GM20431 (cell line): ENCODE measurements around the gene AGMO.

Experiments
- in situ Hi-C: fragments of 300-500 bp; cut with MseI, MboI; formaldehyde crosslinking; loops from one replicate; pipeline ENCODE4 v1.15.0; 2020; ENCODE audit warnings: low sequenced_read_pairs; ENCODE audit not compliant: unreplicated experiment

AGMO gene

DNA sequence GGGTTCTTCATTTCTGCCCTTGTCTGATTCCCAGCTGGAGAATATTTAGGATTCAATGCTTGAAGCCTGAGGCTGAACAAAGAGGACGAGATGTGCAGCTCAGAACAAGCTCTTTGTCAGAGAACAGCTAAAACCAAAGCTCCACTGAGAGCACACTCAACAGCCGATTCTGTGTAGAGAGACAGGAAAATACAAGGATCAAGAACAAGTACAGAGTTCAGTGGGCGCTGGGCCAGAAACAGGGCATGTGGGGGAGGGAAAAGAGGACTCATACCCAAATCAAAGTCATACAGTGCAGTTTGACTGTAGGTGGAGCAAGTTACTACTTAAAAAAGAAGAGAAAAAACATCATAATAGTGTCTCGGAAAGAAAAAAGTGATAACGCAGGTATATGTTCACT lies at the start of gene AGMO:
AGMO (minus strand) TSS at position 181 of the 400 bp plus-strand sequence.
- in situ Hi-C loops, result no loop called here

- in situ Hi-C loops, result no loop called here
Observed at GRCh38 chr7:15610503-15610902, 48.7 kb upstream of the AGMO start.

DNA sequence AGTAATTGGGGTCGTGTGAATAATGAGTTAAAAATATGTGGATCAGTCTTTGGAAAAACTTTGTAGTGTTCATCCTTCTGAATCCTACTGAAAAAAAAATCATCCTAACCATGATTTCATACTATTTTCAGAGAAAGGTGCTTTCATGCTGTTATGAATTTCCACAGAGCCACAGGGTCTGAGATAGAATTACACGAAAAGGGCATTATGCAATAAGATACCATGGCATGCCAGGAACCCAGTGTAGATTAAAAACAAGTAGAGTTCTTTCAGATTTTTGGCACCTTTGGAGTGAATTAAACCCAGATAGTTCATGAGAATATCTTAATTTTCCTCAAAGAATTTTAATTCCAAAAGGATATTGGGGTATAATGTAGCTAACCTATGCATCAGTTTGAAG lies 47.5 kb upstream of the AGMO start:
- in situ Hi-C loops, result no loop called here

- in situ Hi-C loops, result no loop called here
Observed at GRCh38 chr7:15607529-15608210, 45.9 kb upstream of the AGMO start.

- in situ Hi-C loops, result no loop called here
Observed at GRCh38 chr7:15606561-15606960, 44.7 kb upstream of the AGMO start.

DNA sequence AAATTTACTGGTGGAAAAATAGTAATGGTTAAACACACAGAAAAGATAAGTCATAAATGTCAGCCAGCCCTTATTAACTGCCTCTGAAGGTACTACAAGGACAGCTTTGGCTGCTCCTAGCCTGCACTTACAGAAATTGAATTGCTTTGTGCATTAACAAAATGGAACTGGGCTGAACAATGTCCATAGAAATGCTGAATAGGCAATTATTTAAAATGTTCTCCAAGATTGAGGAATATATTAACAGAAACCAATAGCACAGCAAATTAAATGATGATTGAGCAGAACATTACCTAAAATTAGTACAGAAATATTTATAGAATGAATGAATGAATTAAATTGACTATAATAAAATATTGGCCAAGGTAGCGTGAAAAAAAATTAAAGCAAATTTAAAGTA lies 42.4 kb upstream of the AGMO start:
- in situ Hi-C loops, result no loop called here

DNA sequence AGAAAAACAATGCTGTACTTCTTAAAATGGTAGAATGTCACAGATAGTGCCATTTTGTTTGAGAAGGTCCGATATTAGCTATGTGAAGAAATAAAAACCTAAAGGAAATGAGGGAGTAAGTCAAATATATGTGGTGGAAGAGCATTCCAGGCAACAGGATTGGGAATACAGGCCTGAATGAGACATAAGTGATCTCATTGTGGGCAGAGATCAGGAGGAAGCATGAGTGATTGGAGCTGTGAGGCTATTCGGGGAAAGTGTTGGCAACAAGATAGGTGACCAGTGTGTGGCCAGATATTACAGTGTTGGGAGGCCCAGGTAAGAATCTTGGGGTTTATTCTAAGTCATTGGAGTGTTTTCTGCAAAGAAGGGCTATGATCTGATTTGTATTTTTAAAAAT lies 41.3 kb upstream of the AGMO start:
- in situ Hi-C loops, result no loop called here

DNA sequence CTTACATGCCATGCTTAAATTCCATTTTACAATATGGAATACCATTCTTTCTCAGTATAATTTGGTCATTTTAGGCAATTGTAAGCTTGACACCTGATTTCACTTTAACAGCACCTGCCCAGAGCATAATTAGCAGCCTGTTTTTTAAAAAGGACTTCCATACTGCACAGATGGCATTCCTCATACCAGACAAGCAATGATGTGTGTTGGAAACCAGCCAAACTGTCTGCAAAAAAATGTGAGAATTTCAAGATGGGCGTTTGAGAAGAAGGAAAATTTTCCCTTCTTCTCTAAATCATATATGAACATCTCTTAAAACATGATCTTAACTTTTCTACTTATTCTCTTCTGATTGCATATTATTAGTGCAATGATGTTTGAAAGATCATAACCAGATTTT lies 40.4 kb upstream of the AGMO start:
- in situ Hi-C loops, result no loop called here

DNA sequence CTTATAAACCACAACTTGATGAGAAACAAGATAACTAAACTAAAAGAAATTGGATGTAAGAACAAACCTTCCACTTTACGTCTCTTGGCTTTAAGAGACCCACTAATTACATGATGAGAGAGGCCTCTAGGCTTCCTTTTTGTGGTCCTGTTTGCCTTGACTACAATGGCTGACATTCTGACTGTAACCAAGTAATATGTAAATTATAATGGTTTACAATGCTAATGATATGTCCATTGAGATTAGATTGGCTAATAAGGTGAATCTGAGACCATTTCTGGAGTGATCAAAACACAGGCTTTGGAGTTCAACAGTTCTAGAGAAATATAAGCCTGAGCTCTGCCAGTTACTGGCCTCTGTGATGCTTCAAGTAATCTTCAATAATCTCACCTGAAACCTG lies 39.4 kb upstream of the AGMO start:
- in situ Hi-C loops, result no loop called here

DNA sequence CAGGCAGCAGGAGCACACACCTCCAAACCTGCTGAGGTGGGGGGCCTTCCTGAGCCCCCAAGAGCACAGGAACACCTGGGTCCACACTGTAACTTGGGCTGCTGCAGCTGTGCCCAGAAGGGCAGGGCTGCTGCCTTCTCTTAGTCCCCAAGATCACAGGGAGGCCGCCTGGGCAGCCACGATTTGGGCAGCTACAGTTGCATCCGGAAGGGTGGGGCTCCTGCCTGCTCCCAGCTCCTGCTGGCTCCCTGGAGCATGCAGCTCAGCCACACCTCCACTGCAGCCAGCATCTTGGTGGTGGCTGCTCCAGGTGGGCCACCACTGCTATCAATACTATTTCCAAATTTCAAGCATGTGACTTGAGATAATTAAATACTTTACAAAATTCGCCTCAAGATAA lies 38.5 kb upstream of the AGMO start:
- in situ Hi-C loops, result no loop called here

DNA sequence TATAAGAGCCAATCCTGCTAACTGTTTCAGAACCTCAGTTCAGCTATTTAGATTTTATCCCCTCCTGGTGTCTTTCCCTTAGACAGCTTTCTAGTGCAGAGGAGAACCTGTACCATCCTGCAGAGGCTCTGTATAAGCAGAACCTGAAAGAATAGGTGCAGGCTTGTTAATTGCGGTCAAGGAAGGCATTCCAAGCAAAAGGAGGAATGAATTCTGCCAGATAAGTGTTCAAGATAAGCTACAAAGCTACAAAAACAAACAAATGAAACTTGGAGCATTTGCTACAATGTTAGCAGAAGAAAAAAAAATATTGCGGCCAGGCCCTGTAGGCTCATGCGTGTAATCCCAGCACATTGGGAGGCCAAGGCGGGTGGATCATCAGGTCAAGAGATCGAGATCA lies 32.6 kb upstream of the AGMO start:
- in situ Hi-C loops, result no loop called here

DNA sequence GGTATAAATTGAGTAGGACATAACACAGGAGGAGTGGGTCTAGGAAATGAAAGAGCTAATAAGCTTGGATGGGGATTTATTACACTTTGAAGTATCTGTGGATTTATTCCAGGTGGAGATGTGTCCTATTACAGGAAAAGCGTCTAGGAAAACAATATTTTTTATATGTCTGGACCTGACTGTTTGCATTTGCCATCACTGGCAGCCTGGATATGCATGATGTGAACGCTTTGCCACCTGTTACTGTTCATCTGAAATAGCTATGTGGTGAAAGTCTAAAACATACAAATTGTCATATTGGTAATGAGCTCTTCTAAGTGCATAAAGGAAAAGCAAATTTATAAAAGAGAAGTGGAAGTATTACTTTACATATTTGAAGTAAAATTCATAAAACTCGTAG lies 31.6 kb upstream of the AGMO start:
- in situ Hi-C loops, result no loop called here

DNA sequence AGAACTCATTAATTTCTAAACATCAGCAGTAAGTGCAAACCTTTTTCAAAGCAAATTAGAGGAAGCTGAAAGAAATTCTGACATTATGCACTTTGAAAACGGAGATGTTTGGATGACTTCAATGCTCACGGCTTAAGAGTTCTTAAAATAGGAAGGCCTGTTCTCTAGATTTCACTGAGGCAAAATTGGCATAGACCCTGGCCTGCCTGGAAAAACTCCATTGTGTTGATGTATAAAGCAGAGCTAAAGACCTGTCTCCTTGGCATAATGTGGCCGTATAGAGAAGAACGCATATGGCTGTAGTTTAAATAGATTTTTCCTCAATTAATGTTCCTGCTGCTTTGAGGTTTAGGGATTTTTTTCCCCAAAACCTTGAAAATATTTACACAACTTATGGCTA lies 24.5 kb upstream of the AGMO start:
- in situ Hi-C loops, result no loop called here

DNA sequence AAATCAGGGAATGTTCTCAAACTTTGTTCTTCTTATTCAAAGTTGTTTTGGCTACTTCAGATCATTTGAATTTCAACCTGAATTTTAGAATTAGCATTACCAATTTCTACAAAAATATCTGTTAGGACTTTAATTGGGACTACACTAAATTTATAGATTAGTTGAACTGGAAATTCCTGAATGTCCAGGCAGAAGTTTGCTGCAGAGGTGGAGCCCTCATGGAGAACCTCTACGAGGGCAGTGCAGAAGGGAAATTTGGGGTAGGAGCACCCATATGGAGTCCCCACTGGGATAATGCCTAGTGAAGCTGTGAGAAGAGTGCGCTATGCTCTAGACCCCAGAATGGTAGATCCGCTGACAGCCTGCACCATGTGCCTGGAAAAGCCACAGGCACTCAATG lies 22.8 kb upstream of the AGMO start:
- in situ Hi-C loops, result no loop called here

DNA sequence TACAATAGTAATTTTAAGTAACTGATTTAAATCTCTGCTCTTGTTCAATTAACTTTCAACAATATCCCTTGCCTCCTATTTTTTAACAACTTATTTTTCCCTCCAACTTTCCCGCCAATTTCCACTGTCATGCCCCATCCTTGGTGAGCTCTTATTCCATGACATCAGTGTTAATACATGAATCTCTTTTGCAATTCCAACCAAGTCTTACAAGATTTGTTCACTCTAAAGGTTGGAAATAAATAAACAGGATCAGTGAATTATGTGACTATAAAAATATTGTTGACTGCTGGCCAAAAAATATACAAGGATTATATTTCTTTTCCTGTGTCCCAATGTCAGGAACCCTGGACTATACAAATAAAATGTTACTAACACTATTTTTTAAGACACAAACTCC lies 21.0 kb upstream of the AGMO start:
- in situ Hi-C loops, result no loop called here

DNA sequence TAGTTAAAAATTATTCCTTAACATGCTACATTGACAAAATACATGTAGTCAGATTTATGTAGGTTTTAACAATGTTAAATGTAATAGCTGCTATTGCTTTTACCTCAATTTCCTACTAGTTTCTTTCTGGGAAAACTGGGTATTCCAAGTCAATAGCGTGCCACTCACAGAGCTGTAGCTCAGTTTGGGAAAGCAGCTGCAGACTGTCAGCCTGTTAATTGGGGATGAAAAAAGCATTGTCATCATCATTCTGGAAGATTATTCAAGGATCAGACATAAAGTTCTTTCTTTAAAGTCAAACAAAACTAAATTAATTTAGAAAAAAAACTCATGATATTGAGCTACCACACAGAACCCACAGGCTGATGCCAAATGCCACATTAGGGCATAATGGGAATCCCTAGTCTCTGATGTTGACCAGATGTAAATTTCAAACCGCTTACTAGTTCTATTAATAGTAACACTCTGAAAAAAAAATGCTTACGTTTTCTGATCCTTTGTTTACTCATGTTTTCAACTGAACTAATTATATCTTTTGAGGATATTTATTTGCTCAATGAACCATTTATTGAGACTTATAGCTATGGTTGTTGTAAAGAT lies 19.6 kb upstream of the AGMO start:
- in situ Hi-C loops, result no loop called here

DNA sequence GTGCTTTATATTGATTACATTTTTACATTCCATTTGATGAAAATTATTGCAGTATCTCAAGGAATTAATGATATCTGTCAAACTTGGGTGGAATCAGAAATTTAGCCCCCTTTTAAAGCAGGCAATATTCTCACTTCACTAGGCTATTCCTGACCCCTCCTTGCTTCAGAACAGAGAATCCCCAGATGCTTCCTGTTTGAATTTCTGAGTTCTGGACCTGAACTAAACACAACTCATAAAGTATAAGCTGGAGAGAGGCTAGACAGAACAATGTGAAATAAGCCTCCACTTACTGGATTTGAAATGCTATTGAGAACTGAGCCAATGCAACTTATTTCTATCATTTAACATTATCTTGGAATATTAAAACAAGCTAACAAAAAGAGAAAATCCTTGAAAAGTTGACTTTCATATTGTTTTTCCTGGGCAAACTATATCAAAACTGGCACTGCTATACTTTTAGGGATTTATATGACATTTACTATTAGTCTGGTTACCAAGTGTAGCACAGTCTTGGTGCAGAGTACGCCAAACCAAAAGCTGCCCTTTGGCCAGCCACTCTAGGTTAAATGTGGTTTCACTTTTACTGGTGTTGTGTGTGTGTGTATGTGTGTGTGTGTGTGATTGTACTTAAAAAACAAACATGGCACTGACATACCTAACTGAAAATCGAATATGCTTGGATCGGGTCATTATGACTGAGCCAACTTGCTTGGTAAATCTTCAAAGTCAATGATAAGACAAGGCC lies 19.0 kb upstream of the AGMO start:
- in situ Hi-C loops, result no loop called here

DNA sequence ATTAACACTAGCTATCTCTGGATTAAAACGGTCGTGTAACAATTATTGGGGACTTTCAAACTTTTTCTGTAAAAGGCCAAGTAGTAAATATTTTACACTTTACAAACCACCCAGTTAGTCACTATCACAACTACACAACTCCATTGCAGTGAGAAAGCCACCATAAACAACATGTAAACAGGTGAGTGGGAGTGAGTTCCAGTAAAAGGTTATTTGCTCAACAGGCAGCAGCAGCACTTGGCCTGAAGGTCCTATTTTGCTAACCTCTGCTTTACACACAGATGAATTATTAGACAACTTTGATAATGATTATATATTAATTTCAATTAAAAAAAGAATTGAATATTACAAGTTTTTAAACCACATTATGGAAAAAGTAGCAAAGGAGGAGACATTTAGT lies 15.8 kb upstream of the AGMO start:
- in situ Hi-C loops, result no loop called here

- in situ Hi-C loops, result no loop called here
Observed at GRCh38 chr7:15571301-15571878, 9.6 kb upstream of the AGMO start.

- in situ Hi-C loops, result no loop called here
Observed at GRCh38 chr7:15567652-15568051, 5.8 kb upstream of the AGMO start.

DNA sequence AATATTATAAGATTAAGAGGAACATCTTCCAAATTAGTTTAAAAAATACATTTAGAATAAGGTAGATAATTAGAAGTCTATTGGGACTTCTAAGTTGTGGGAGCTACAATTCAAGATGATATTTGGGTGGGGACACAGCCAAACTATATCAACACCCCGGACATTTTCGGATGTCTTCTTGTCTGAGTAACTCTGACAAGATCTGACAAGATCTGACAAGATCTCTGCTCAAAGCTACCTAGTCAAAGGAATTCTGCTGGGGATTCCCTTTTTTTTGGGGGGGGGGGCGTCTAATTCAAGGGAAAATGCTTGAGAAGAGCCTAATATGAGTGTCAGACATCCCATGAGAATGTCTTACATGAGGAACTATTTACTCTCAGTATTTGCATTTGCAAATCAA lies 5.2 kb upstream of the AGMO start:
- in situ Hi-C loops, result no loop called here
